Measurements from ENCODE around the gene PORCN.
"Not testable (repeated sequence)": the region's sequence is repeated elsewhere in the genome, so short reads cannot be mapped to it uniquely, and the experiment has no call there.

Gene PORCN

GRCh38 chrX:48514126-48514806 is 5.5 kb downstream of the PORCN start:
- DNase-seq: no peak

GRCh38 chrX:48514868-48515460 is 6.2 kb downstream of the PORCN start:
- no peak for DNase-seq

GRCh38 chrX:48515842-48516241 is 7.0 kb downstream of the PORCN start:
- DNase-seq: no peak

- DNase-seq: no peak
These were observed 7.5 kb downstream of the PORCN start for GRCh38 chrX:48516285-48516684.

- DNase-seq: no peak
These were observed 8.2 kb downstream of the PORCN start for GRCh38 chrX:48516987-48517386.

- not testable (repeated sequence) for DNase-seq
These were observed 10.7 kb downstream of the PORCN start for GRCh38 chrX:48519481-48519880.

- DNase-seq: no peak
These were observed 11.7 kb downstream of the PORCN start for GRCh38 chrX:48520455-48520854.

- no peak for DNase-seq
These were observed 12.2 kb downstream of the PORCN start for GRCh38 chrX:48520976-48521352.

- DNase-seq: peak; percentile 76 to 86 (median 82)
These were observed 12.8 kb downstream of the PORCN start, which contains the start of gene EBP for GRCh38 chrX:48521353-48522243. TSS of gene EBP (plus strand) at chrX:48521808. CDS start at chrX:48523772, 1,964 bp downstream.

GRCh38 chrX:48522291-48522690 is 13.5 kb downstream of the PORCN start:
- DNase-seq: no peak

GRCh38 chrX:48523682-48524081 is 14.9 kb downstream of the PORCN start:
- DNase-seq: no peak

GRCh38 chrX:48525853-48526252 is 17.1 kb downstream of the PORCN start:
- DNase-seq: not testable (repeated sequence)

GRCh38 chrX:48530736-48531135 is 21.9 kb downstream of the PORCN start:
- DNase-seq: no peak

GRCh38 chrX:48531358-48531959 is 22.7 kb downstream of the PORCN start:
- no peak for DNase-seq

- no peak for DNase-seq
These were observed 23.4 kb downstream of the PORCN start for GRCh38 chrX:48532161-48532560.

GRCh38 chrX:48533165-48533564 is 24.4 kb downstream of the PORCN start:
- DNase-seq: no peak

- DNase-seq: no peak
These were observed 30.0 kb downstream of the PORCN start for GRCh38 chrX:48538641-48539344.

GRCh38 chrX:48539345-48540027 is 30.7 kb downstream of the PORCN start, which contains the start of gene TBC1D25:
TSS of gene TBC1D25 (plus strand) at chrX:48539714. CDS start at chrX:48539798, 84 bp downstream.
- DNase-seq: peak; percentile 79 to 93 (median 88)

- DNase-seq: peak in 3 of 4 experiments; percentile 22 to 38 (median 25)
These were observed 31.2 kb downstream of the PORCN start for GRCh38 chrX:48540028-48540375.

- DNase-seq: no peak
These were observed 31.7 kb downstream of the PORCN start for GRCh38 chrX:48540480-48540879.

- no peak for DNase-seq
These were observed 32.5 kb downstream of the PORCN start for GRCh38 chrX:48541140-48541814.

Measured in activated naive CD4-positive, alpha-beta T cell (primary cell).